ENCODE data around the gene EIF3K.

Gene EIF3K

GRCh38 chr19:38615007-38615581, 3.9 kb upstream of the EIF3K start:
- Mint-ChIP-seq H3K9me3 (no peaks in the 10 kb centered on the region), H3K27ac (peak overlapping the region in 2 of 3 experiments; percentile 21 to 24), H3K27me3 (ENCODE audit: low read depth) (no peaks in the 10 kb centered on the region), H3K36me3 (ENCODE audit: low read depth) (peaks cover 1% of the 10 kb centered on the region), H3K4me1 (peaks cover 20% of the 10 kb centered on the region), H3K4me3 (peak overlapping the region; percentile 33 to 75 (median 55))
- TF ChIP-seq CTCF (IDR thresholded peaks at IDR 0.05; ENCODE audit: unreplicated experiment in 3 of 3): no peak

- no peak for TF ChIP-seq CTCF (IDR thresholded peaks at IDR 0.05; ENCODE audit: unreplicated experiment in 3 of 3)
- H3K27me3 Mint-ChIP-seq (ENCODE audit: low read depth): no peaks in the 10 kb centered on the region
- H3K4me1 Mint-ChIP-seq: peaks cover 20% of the 10 kb centered on the region
- H3K9me3 Mint-ChIP-seq: no peaks in the 10 kb centered on the region
- peaks cover 5% of the 10 kb centered on the region for H3K36me3 Mint-ChIP-seq (ENCODE audit: low read depth)
- peak overlapping the region; percentile 65 to 82 (median 79) for H3K4me3 Mint-ChIP-seq
- peak overlapping the region in 2 of 3 experiments; percentile 54 to 68 for H3K27ac Mint-ChIP-seq
These were observed 2.7 kb upstream of the EIF3K start for GRCh38 chr19:38616265-38616664.

- H3K4me3 Mint-ChIP-seq: peak overlapping the region; percentile 65 to 82 (median 79)
- H3K27me3 Mint-ChIP-seq (ENCODE audit: low read depth): no peaks in the 10 kb centered on the region
- H3K36me3 Mint-ChIP-seq (ENCODE audit: low read depth): peaks cover 16% of the 10 kb centered on the region
- no peaks in the 10 kb centered on the region for H3K9me3 Mint-ChIP-seq
- H3K27ac Mint-ChIP-seq: peak overlapping the region; percentile 46 to 68 (median 52)
- H3K4me1 Mint-ChIP-seq: peaks cover 20% of the 10 kb centered on the region
- TF ChIP-seq CTCF (IDR thresholded peaks at IDR 0.05; ENCODE audit: unreplicated experiment in 3 of 3): no peak
These were observed 1.7 kb upstream of the EIF3K start for GRCh38 chr19:38617283-38617763.

- peaks cover 20% of the 10 kb centered on the region for H3K4me1 Mint-ChIP-seq
- peak within 1 kb of the TSS; percentile 97 to 100 (median 99) for H3K4me3 Mint-ChIP-seq
- H3K9me3 Mint-ChIP-seq: no peaks in the 10 kb centered on the region
- no peaks in the 10 kb centered on the region for H3K27me3 Mint-ChIP-seq (ENCODE audit: low read depth)
- peak within 1 kb of the TSS; percentile 68 to 92 (median 85) for H3K27ac Mint-ChIP-seq
- H3K36me3 Mint-ChIP-seq (ENCODE audit: low read depth): peaks cover 18% of the 10 kb centered on the region
- no peak for TF ChIP-seq CTCF (IDR thresholded peaks at IDR 0.05; ENCODE audit: unreplicated experiment in 3 of 3)
These were observed 1.0 kb upstream of the EIF3K start, which contains the start of gene MAP4K1 for GRCh38 chr19:38617764-38618589. TSS of gene MAP4K1 (minus strand) at chr19:38617953. CDS start at chr19:38617895, 58 bp downstream.

- no peaks in the 10 kb centered on the region for H3K9me3 Mint-ChIP-seq
- H3K27ac Mint-ChIP-seq: peak overlapping the region; percentile 67 to 92 (median 85)
- H3K4me3 Mint-ChIP-seq: peak overlapping the region; percentile 97 to 100 (median 99)
- H3K27me3 Mint-ChIP-seq (ENCODE audit: low read depth): no peaks in the 10 kb centered on the region
- TF ChIP-seq CTCF (IDR thresholded peaks at IDR 0.05; ENCODE audit: unreplicated experiment in 3 of 3): no peak
- H3K4me1 Mint-ChIP-seq: peaks cover 20% of the 10 kb centered on the region
- peaks cover 30% of the 10 kb centered on the region for H3K36me3 Mint-ChIP-seq (ENCODE audit: low read depth)
These were observed 580 bp downstream of the EIF3K start for GRCh38 chr19:38619361-38620174.

Data from nephron (organoid).